Measurements from ENCODE around the gene AP2A2.
A peak's percentile ranks its signal among the peaks of the same experiment; 100 is the strongest.

The AP2A2 gene

DNA sequence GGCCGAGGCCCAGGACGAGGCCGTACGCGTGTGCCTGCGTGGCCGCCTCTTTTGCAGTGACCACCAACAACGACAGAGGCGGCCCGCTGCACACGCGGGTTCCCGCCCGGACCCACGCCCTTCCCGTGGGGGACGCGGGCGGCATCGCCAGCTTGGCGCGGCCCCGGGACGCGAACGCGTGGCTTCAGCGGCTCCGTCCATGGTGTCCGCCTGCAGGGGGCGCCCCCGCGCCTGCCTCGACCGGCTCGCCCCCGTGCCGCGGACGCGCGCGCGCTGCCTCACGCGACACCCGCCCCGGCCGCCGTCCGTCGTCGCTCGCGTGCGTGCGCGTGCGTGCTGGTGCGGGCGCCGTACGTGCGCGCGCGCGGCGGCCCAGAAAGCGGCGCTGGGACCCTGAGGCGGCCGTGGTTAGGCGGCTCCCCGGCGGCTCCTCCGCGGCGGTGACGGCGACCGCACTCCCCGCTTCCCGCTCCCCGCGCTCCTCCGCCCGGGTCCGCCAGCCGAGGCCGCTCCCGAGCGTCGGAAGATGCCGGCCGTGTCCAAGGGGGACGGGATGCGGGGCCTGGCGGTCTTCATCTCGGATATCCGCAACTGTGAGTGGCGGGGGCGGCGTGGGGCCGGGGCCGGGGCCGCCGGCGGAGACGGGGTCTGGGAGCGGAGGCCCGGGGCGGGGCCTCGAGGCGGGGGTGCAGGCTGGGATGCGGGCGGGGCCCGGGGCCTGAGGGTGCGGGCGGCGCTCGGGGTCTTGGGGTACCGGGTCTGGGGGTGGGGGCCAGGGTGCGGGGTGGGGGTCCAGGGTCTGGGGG, at the start of gene AP2A2:
Gene AP2A2 (plus strand): TSS at position 375 of the 806 bp plus-strand sequence. CDS start 152 bp downstream, at position 527.
- TF ChIP-seq CTCF (IDR thresholded peaks at IDR 0.05; ENCODE audit: poor library complexity, severe bottlenecking), result peak; percentile 94
- Histone ChIP-seq H3K4me1 (ENCODE audit: insufficient read depth, poor library complexity, severe bottlenecking) (peaks cover 4% of the 10 kb centered on the region), H3K27ac (ENCODE audit: poor library complexity, severe bottlenecking) (peak within 1 kb of the TSS; percentile 67), H3K27me3 (ENCODE audit: insufficient read depth, poor library complexity, severe bottlenecking) (no peaks in the 10 kb centered on the region), H3K9me3 (ENCODE audit: severe bottlenecking) (no peaks in the 10 kb centered on the region), H3K36me3 (ENCODE audit: low read depth) (peaks cover 16% of the 10 kb centered on the region), H3K4me3 (ENCODE audit: severe bottlenecking) (peak within 1 kb of the TSS; percentile 99)
- DNase-seq (ENCODE audit: low spot score) (no peak), ATAC-seq (ENCODE audit: low read depth) (peak; percentile 67)

- Histone ChIP-seq H3K4me3 (ENCODE audit: severe bottlenecking) (no peak overlapping the region), H3K36me3 (ENCODE audit: low read depth) (peaks cover 8% of the 10 kb centered on the region), H3K27me3 (ENCODE audit: insufficient read depth, poor library complexity, severe bottlenecking) (no peaks in the 10 kb centered on the region), H3K27ac (ENCODE audit: poor library complexity, severe bottlenecking) (no peak overlapping the region), H3K4me1 (ENCODE audit: insufficient read depth, poor library complexity, severe bottlenecking) (no peaks in the 10 kb centered on the region), H3K9me3 (ENCODE audit: severe bottlenecking) (no peaks in the 10 kb centered on the region)
- no peak for DNase-seq (ENCODE audit: low spot score)
- ATAC-seq (ENCODE audit: low read depth), result peak; percentile 13; the same call in 1 of the 3 replicates
- TF ChIP-seq CTCF (IDR thresholded peaks at IDR 0.05; ENCODE audit: poor library complexity, severe bottlenecking), result no peak
Observed at GRCh38 chr11:876545-876944, 49.1 kb upstream of the AP2A2 start.

- Histone ChIP-seq H3K4me3 (ENCODE audit: severe bottlenecking) (no peak overlapping the region), H3K27me3 (ENCODE audit: insufficient read depth, poor library complexity, severe bottlenecking) (no peaks in the 10 kb centered on the region), H3K36me3 (ENCODE audit: low read depth) (peaks cover 14% of the 10 kb centered on the region), H3K27ac (ENCODE audit: poor library complexity, severe bottlenecking) (no peak overlapping the region), H3K4me1 (ENCODE audit: insufficient read depth, poor library complexity, severe bottlenecking) (no peaks in the 10 kb centered on the region), H3K9me3 (ENCODE audit: severe bottlenecking) (no peaks in the 10 kb centered on the region)
- no peak for DNase-seq (ENCODE audit: low spot score)
- no peak for TF ChIP-seq CTCF (IDR thresholded peaks at IDR 0.05; ENCODE audit: poor library complexity, severe bottlenecking)
- ATAC-seq (ENCODE audit: low read depth), result peak; percentile 29
Observed at GRCh38 chr11:877565-877964, 48.1 kb upstream of the AP2A2 start.

DNA sequence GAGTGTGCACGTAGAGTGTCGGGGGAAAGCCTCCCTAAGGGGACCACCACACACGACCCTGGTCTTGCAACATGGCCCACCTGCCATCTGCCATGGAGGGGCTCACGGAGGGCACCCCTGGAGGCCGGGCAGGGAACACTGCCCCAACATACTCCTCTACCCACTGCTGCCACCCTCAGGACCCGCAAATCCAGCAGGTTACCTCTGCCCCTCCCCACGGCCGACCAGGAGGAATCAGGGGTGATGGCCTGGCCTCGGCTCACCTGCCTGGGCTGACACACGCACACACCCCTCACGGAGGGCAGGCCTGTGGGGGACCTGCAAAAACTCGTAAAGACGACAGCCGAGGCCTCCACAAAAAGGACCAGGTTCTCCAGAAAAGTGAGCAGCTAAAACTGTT, 45.2 kb upstream of the AP2A2 start:
- no peak for TF ChIP-seq CTCF (IDR thresholded peaks at IDR 0.05; ENCODE audit: poor library complexity, severe bottlenecking)
- no peaks in the 10 kb centered on the region for H3K9me3 ChIP-seq (ENCODE audit: severe bottlenecking)
- no peaks in the 10 kb centered on the region for H3K4me1 ChIP-seq (ENCODE audit: insufficient read depth, poor library complexity, severe bottlenecking)
- ATAC-seq (ENCODE audit: low read depth), result no peak
- H3K4me3 ChIP-seq (ENCODE audit: severe bottlenecking), result no peak overlapping the region
- DNase-seq (ENCODE audit: low spot score), result no peak
- H3K27me3 ChIP-seq (ENCODE audit: insufficient read depth, poor library complexity, severe bottlenecking), result no peaks in the 10 kb centered on the region
- no peak overlapping the region for H3K27ac ChIP-seq (ENCODE audit: poor library complexity, severe bottlenecking)
- peaks cover 20% of the 10 kb centered on the region for H3K36me3 ChIP-seq (ENCODE audit: low read depth)

DNA sequence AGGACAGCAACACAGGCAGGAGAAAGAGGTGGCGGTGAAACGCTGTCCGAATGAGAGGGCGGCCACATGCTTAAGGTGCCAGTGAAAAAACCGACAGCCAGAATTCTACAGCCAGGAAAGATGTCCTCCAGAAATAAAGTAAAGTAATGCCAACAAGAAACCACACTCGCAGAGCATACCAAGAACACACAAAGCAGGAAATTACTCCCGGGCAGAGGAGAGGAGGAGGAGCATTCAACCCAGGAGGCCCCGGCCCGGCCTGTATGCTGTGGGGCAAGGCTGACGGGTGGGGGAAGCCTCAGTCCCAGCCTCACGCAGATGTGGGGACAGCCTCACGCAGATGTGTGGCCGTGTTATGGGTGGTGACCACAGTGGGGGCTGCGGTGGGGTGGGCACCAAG, 43.1 kb upstream of the AP2A2 start:
- no peak for DNase-seq (ENCODE audit: low spot score)
- Histone ChIP-seq H3K9me3 (ENCODE audit: severe bottlenecking) (no peaks in the 10 kb centered on the region), H3K4me1 (ENCODE audit: insufficient read depth, poor library complexity, severe bottlenecking) (no peaks in the 10 kb centered on the region), H3K36me3 (ENCODE audit: low read depth) (peaks cover 23% of the 10 kb centered on the region), H3K27ac (ENCODE audit: poor library complexity, severe bottlenecking) (no peak overlapping the region), H3K27me3 (ENCODE audit: insufficient read depth, poor library complexity, severe bottlenecking) (no peaks in the 10 kb centered on the region), H3K4me3 (ENCODE audit: severe bottlenecking) (no peak overlapping the region)
- no peak; the same call in 2 of the 3 replicates for ATAC-seq (ENCODE audit: low read depth)
- no peak for TF ChIP-seq CTCF (IDR thresholded peaks at IDR 0.05; ENCODE audit: poor library complexity, severe bottlenecking)
